ENCODE data around the gene ARHGAP26.

GRCh38 chr5:143065996-143066522 lies 295.9 kb downstream of the ARHGAP26 start:
- TF ChIP-seq CTCF (IDR thresholded peaks at IDR 0.05): no peak
- no peak for TF ChIP-seq POLR2A (IDR thresholded peaks at IDR 0.05)
